Stomach (tissue), 9 donors: Measurements from ENCODE around the gene FGF14. TPM values are rescaled to one million over a fixed set of nuclear protein-coding genes. Genes with fewer than 3 reads are reported as not detected.
"Not testable (repeated sequence)": the region's sequence is repeated elsewhere in the genome, so short reads cannot be mapped to it uniquely, and the experiment has no call there.

ENCODE experiments used
- DNase-seq, 2 donors: peaks; one replicate each; pipeline versions ENCODE4 v3.0.0 to v3.0.0-alpha.2; 2013 to 2019
- H3K27ac ChIP-seq, 5 donors: fragments of 200-600 bp in 4 of 5; sonication (generic) in 4 of 5; one replicate each; pipeline ENCODE4 v1.5.1; 2013 to 2019; ENCODE audit warnings: mild to moderate bottlenecking in 1 of 5, moderate library complexity in 1 of 5
- H3K27me3 ChIP-seq, 3 donors: fragments of 200-600 bp; sonication (generic); one replicate each; pipeline ENCODE4 v1.5.1; 2017 to 2019; ENCODE audit warnings: mixed run types in 1 of 3
- H3K36me3 ChIP-seq, 4 donors: fragments of 200-600 bp; sonication (generic); 1 replicate in 3 of 4; 2 replicates in 1 of 4; pipeline ENCODE4 v1.5.1; 2016 to 2019
- H3K4me1 ChIP-seq, 4 donors: fragments of 200-600 bp; sonication (generic); one replicate each; pipeline ENCODE4 v1.5.1; 2016 to 2019
- H3K4me3 ChIP-seq, 4 donors: fragments of 200-600 bp; sonication (generic) in 3 of 4; one replicate each; pipeline ENCODE4 v1.5.1; 2016 to 2019; ENCODE audit warnings: mild to moderate bottlenecking in 1 of 4
- H3K9me3 ChIP-seq, 4 donors: fragments of 200-600 bp; sonication (generic); one replicate each; pipeline ENCODE4 v1.5.1; 2016 to 2019
- EP300 ChIP-seq: sonication (generic); formaldehyde crosslinking; IDR thresholded peaks from one replicate; pipeline ENCODE4 v1.6.1; 2017; ENCODE audit warnings: antibody characterized with exemption
- POLR2A ChIP-seq, 4 donors: fragments of 450-650 bp; IDR thresholded peaks; one replicate each; pipeline ENCODE4 v1.6.1; 2016; ENCODE audit warnings: antibody characterized with exemption in 4 of 4, control low read depth in 2 of 4, mild to moderate bottlenecking in 1 of 4, moderate library complexity in 1 of 4
- POLR2AphosphoS5 ChIP-seq, 3 donors: sonication (generic); formaldehyde crosslinking; IDR thresholded peaks; one replicate each; pipeline ENCODE4 v1.6.1; 2016; ENCODE audit warnings: antibody characterized with exemption in 3 of 3
- WGBS, 5 donors: extraction: QIAGEN DNeasy Blood & Tissue Kit in 3 of 5; methylation state at CpG; one replicate each; pipeline versions ENCODE4 v1.1.5 to v1.1.7; 2013 to 2018; 5-methylcytosine and 5-hydroxymethylcytosine counted together
- intact Hi-C: fragments of 100-400 bp; cut with DNase I; formaldehyde crosslinking; loops from one replicate; pipeline ENCODE4 v1.15.1; 2023; ENCODE audit warnings: low total_unique reads
- polyA plus RNA-seq, 3 donors: library from polyadenylated mRNA; stranded (reverse); fragments of 200-250 nt; gene quantifications; one replicate each; pipeline ENCODE4 v1.2.3, GENCODE V29; 2013
- total RNA-seq, 5 donors: library from RNA; depleted of rRNA; stranded (reverse); fragments of >200 nt; gene quantifications; one replicate each; pipeline versions ENCODE4 v1.1.0 to v1.2.3, GENCODE V29; 2014 to 2016
- TF ChIP-seq, protein P1 (sequence below), 7 experiments: fragments of 450-650 bp in 4 of 7; fragments of 200-600 bp in 3 of 7; sonication (generic) in 3 of 7; IDR thresholded peaks; one replicate each; pipeline ENCODE4 v1.5.1; 2016 to 2019; ENCODE audit warnings: antibody characterized with exemption in 7 of 7, control low read depth in 2 of 7, mild to moderate bottlenecking in 1 of 7
- donor health status: healthy with polysubstance abuse.
- donor health status: Bipolar disorder and iron deficiency.
- donor health status: healthy.

Gene FGF14
- total and polyA plus RNA-seq, 8 donors: 0.08 to 6.6 (median 0.54) TPM

DNA sequence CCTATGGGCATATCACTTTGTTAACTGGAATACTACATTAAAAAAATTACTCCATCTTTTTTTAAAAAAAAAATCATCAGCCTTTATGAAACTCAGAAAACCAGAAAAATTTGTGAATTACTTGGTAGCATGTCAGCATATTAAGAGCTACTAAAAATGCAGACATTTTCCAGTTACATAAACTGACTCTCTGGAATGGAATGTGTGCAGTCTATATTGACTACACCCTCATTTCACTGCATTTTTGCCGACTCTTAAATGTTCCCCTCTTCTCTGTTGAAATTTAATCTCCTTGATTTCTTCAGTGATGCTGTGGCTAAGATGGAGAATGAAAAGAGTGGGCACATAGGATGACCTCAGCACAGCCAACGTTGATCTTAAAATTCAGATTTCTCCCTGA lies 555.6 kb downstream of the FGF14 start:
- no peaks in the 10 kb centered on the region for H3K9me3 ChIP-seq
- DNase-seq: no peak

DNA sequence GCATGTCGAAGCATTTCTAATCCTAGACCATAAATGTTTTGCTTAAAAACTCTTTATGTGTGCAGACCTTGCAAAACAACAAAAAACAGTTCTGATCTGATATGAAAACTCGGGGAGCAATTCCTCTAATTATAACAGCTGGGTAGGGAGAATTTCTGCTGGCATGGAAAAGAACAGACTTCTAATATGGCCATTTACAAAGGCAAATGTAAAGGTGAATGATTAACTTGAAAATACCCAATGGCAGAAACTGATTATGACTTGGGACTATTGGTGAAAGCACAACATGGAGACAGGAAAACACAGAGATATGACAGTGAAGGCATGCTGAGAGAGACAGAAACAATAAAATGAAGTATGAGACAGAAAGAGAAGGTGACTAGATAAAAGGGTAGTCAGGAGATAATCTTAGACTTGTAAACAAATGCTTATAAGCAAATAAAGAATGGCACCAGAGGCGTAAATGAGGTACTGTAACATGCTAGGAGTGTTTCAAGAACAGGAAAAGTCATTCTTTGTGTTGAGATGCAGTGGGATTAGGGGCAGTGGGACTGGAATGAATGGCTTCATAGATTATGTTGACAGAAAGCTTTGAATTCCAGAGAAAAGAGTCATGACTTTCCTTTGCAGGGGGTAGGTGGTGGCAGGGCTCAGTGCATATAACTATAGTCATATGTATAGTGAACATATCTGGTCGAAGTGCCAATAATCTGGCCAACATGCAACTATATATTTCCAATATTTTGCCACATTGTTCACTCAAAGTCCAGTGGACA lies 556.4 kb downstream of the FGF14 start:
- no peak overlapping the region for H3K27ac ChIP-seq
- no peaks in the 10 kb centered on the region for H3K4me1 ChIP-seq
- H3K9me3 ChIP-seq: no peaks in the 10 kb centered on the region
- intact Hi-C loops: no loop called here
- TF ChIP-seq POLR2A (IDR thresholded peaks at IDR 0.05): no peak
- no peak for TF ChIP-seq POLR2AphosphoS5 (IDR thresholded peaks at IDR 0.05)
- no peak for TF ChIP-seq EP300
- TF ChIP-seq, protein P1, sequence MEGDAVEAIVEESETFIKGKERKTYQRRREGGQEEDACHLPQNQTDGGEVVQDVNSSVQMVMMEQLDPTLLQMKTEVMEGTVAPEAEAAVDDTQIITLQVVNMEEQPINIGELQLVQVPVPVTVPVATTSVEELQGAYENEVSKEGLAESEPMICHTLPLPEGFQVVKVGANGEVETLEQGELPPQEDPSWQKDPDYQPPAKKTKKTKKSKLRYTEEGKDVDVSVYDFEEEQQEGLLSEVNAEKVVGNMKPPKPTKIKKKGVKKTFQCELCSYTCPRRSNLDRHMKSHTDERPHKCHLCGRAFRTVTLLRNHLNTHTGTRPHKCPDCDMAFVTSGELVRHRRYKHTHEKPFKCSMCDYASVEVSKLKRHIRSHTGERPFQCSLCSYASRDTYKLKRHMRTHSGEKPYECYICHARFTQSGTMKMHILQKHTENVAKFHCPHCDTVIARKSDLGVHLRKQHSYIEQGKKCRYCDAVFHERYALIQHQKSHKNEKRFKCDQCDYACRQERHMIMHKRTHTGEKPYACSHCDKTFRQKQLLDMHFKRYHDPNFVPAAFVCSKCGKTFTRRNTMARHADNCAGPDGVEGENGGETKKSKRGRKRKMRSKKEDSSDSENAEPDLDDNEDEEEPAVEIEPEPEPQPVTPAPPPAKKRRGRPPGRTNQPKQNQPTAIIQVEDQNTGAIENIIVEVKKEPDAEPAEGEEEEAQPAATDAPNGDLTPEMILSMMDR (IDR thresholded peaks at IDR 0.05): no peak
- no peaks in the 10 kb centered on the region for H3K36me3 ChIP-seq
- H3K27me3 ChIP-seq: no peaks in the 10 kb centered on the region
- no peak overlapping the region for H3K4me3 ChIP-seq
- DNase-seq: no peak
- WGBS, 5 donors: 44 to 65% (median 50%) methylated on average over 4 of the region's 4 CpGs

More for the DNA sequence above, 555.6 kb downstream of the FGF14 start:
- TF ChIP-seq POLR2AphosphoS5 (IDR thresholded peaks at IDR 0.05) (no peak), POLR2A (IDR thresholded peaks at IDR 0.05) (no peak)
- TF ChIP-seq, protein P1 (IDR thresholded peaks at IDR 0.05): no peak
- Histone ChIP-seq H3K4me1 (no peaks in the 10 kb centered on the region), H3K4me3 (no peak overlapping the region), H3K27me3 (no peaks in the 10 kb centered on the region), H3K27ac (no peak overlapping the region), H3K36me3 (no peaks in the 10 kb centered on the region)
- intact Hi-C loops: no loop called here
- WGBS, 5 donors: 70 to 82% (median 75%) methylated on average over 2 of the region's 2 CpGs

DNA sequence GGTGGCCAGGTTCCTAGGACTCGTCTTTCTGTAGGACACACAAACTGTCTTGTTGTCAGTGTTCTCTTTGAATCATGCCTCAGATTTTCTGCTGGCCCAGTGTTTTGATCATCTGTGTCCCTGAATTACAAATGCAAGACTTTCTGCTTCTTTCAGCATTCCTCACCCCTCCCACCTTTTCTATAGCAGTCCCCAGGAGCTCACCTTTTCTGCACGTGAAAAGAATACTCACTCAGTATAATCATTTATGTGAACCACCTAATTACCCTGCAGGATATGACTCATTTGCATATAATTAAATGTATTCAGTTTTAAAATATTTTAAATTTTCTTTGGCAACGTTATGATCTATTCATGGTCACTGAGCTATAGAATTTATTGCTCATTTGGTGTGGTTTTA lies 560.1 kb downstream of the FGF14 start:
- Histone ChIP-seq H3K9me3 (no peaks in the 10 kb centered on the region), H3K27me3 (no peaks in the 10 kb centered on the region), H3K27ac (no peak overlapping the region), H3K4me3 (no peak overlapping the region), H3K4me1 (no peaks in the 10 kb centered on the region), H3K36me3 (no peaks in the 10 kb centered on the region)
- DNase-seq: no peak
- intact Hi-C loops: no loop called here
- 18 to 28% (median 22%) methylated on average over 3 of the region's 3 CpGs for WGBS, 5 donors
- no peak for TF ChIP-seq POLR2A (IDR thresholded peaks at IDR 0.05)
- no peak for TF ChIP-seq EP300
- no peak for TF ChIP-seq POLR2AphosphoS5 (IDR thresholded peaks at IDR 0.05)
- TF ChIP-seq, protein P1 (IDR thresholded peaks at IDR 0.05): no peak

DNA sequence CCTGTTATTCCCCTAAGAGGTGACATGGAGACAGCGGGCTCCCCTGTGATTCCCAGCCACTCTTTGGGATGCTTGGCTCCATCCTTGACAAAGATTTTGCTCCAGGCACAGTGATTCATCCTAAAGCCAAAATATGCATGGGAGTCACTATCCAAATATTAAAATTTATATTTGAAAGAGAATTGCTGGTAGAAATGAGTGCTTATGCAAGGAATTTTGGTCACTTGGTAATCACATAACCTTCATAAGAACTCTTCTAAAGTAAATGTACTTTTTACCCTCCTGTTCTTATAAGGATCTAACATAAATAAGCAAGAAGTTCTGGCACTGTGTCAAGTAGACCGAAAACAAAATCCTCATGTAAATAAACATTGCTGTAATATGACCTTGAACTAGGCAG lies 563.5 kb downstream of the FGF14 start:
- intact Hi-C loops: no loop called here
- no peak for TF ChIP-seq POLR2A (IDR thresholded peaks at IDR 0.05)
- TF ChIP-seq EP300: no peak
- TF ChIP-seq POLR2AphosphoS5 (IDR thresholded peaks at IDR 0.05): no peak
- TF ChIP-seq, protein P1 (IDR thresholded peaks at IDR 0.05): no peak

DNA sequence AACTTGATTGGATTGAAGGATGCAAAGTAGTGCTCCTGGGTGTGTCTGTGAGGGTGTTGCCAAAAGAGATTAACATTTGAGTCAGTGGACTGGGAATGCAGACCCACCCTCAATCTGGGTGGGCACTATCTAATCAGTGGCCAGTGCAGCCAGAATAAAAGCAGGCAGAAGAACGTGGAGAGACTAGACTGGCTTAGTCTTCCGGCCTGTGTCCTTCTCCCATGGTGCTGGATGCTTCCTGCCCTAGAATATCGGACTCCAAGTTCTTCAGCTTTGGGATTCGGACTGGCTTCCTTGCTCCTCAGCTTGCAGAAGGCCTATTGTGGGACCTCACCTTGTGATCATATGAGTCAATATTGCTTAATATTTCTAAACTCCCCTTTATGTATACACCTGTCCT lies 564.1 kb downstream of the FGF14 start:
- H3K27ac ChIP-seq, H3K4me3 ChIP-seq, H3K27me3 ChIP-seq, H3K9me3 ChIP-seq, intact Hi-C loops, H3K36me3 ChIP-seq, H3K4me1 ChIP-seq, DNase-seq: not testable (repeated sequence)
- WGBS, 5 donors: 75 to 88% (median 81%) methylated on average over 4 of the region's 4 CpGs

More for the DNA sequence above, 563.5 kb downstream of the FGF14 start:
- DNase-seq: no peak
- no peak overlapping the region for H3K4me3 ChIP-seq
- H3K27me3 ChIP-seq: no peaks in the 10 kb centered on the region
- no peak overlapping the region for H3K27ac ChIP-seq
- no peaks in the 10 kb centered on the region for H3K36me3 ChIP-seq
- H3K4me1 ChIP-seq: no peaks in the 10 kb centered on the region
- no peaks in the 10 kb centered on the region for H3K9me3 ChIP-seq
- 54 to 64% (median 62%) methylated on average over 2 of the region's 2 CpGs for WGBS, 5 donors
